Thyroid gland (tissue), 4 donors: ENCODE results near the gene LRFN5.

Experiments used
- POLR2A ChIP-seq, 2 donors: fragments of 450-650 bp; IDR thresholded peaks; one replicate each; pipeline ENCODE4 v1.6.1; 2017; ENCODE audit warnings: antibody characterized with exemption in 2 of 2, mild to moderate bottlenecking in 2 of 2, moderate library complexity in 1 of 2
- TF ChIP-seq, protein P1 (sequence below), 6 experiments: fragments of 200-600 bp in 3 of 6; fragments of 450-650 bp in 3 of 6; sonication (generic) in 3 of 6; IDR thresholded peaks; one replicate each; pipeline ENCODE4 v1.5.1; 2016 to 2019; ENCODE audit warnings: antibody characterized with exemption in 6 of 6, mild to moderate bottlenecking in 2 of 6, inconsistent platforms in 1 of 6, moderate library complexity in 1 of 6

DNA sequence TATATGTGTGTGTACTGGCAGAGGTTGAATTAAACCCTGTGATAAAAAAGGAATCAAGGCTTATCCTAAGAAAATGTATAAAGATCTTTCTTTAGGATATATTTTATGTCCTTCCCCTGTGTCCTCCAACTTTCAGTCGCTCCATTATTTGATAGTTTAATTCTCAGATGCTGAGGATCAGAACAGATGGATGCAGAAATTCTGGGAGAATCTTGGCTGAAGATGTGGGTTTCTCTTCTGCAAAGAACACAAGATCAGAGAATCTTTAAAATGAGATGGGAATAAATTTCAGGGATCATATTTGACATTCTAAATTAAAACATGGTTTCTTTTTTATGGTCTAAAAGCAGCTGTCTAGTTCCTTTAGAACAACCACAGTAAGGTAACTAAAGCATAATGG is 37.9 kb downstream of the LRFN5 start:
- TF ChIP-seq, protein P1, sequence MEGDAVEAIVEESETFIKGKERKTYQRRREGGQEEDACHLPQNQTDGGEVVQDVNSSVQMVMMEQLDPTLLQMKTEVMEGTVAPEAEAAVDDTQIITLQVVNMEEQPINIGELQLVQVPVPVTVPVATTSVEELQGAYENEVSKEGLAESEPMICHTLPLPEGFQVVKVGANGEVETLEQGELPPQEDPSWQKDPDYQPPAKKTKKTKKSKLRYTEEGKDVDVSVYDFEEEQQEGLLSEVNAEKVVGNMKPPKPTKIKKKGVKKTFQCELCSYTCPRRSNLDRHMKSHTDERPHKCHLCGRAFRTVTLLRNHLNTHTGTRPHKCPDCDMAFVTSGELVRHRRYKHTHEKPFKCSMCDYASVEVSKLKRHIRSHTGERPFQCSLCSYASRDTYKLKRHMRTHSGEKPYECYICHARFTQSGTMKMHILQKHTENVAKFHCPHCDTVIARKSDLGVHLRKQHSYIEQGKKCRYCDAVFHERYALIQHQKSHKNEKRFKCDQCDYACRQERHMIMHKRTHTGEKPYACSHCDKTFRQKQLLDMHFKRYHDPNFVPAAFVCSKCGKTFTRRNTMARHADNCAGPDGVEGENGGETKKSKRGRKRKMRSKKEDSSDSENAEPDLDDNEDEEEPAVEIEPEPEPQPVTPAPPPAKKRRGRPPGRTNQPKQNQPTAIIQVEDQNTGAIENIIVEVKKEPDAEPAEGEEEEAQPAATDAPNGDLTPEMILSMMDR (IDR thresholded peaks at IDR 0.05), result no peak
- TF ChIP-seq POLR2A (IDR thresholded peaks at IDR 0.05), result no peak
